ENCODE measurements around the gene NCBP2.

The NCBP2 gene

DNA sequence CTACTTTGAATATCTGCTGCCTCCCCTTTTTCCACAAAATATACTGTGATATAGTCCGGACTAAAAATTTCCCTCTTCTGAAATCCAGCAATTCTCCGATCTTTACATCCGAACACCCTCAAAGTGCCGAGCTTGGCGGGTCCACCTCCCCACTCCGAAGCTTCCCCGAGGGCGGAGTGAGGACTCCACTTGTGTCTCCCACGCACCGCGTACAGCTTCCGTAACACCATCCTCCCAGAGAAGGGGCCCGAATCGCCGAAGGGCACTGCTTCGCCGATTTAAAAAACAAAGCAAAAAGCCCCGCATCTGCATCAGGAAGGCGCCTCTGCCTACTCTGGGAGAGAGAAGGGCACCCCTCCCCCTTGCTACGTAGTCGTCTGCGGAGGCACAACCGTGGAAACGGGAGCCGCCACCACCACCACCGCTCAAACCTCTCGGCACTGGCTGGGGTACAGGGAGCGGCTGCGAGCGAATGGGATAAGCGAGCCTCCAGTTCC, 551 bp downstream of the NCBP2 start:
- DNase-seq (ENCODE audit: low spot score): no peak

DNA sequence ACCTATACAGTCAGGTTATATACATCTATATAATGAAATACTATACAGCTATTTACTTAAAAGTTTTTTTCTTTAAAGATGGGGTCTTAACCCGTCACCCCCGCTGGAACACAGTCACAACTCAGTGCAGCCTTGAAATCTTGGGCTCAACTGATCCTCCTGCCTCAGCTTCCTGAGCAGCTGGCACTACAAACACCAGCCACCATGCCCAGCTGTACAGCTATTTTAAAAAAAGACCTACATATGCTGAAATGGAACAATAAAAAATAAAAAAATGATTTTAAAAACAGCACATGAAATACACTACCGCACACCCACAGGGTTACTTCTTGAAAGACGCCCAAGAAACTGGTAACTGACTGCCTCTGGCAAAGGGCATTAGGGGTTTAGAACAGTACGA, 3.8 kb downstream of the NCBP2 start:
- no peak for DNase-seq (ENCODE audit: low spot score)

DNA sequence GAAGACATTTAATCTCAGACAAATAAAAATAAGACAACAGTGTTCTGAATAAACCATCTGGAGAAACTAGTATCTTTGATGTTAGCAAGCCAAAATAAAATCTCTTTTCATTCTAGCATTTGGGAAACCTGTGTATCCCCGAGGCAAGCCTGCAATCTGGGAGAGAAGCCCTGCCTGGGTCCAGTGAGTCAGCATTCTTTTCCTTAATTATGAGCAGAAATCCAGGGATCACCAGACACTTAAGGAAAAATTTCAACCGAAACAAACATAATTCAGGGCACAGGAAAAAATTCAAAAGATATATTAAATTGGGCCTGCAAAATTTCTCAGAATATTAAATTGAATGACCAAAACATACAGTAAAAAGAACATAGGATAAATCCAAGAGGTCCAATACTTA, 4.2 kb downstream of the NCBP2 start:
- DNase-seq (ENCODE audit: low spot score): no peak

DNA sequence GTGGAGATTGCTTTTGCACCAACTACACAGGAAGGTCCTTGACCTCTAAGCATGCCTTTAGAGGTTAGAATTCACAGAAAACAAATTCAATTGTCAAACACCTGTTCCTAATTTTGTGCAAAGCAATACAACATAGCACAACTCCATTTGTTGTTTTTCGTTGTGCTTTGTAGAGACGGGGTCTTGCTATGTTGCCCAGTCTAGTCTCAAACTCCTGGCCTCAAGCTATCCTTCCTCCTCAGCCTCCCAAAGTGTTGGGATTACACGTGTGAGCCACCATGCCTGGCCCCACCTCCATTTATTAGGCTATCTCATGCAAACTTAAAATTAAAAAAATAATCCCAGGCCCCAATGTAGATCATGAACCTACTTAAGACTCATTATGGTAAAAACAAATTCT, 6.0 kb downstream of the NCBP2 start:
- no peak for DNase-seq (ENCODE audit: low spot score)

DNA sequence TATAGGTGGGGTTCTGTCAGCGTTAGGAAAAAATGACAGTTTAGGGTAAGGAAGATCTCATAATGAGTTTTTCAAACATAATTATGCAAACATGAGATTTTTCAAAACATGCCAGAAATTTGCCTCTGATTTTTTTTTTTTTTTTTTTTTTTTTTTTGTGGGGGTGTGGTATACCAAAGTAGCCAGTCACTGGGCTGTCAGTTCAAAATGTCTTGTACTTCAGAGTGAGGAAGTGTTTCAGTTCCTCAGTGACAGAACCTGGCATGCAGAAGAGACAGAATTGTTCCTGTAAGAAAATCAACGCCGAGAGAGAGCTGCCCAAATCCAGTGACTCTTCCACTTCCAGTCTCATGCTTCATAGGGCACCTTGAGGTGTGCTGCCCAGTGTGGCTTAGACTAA, 9.7 kb downstream of the NCBP2 start:
- DNase-seq (ENCODE audit: low spot score): no peak

DNA sequence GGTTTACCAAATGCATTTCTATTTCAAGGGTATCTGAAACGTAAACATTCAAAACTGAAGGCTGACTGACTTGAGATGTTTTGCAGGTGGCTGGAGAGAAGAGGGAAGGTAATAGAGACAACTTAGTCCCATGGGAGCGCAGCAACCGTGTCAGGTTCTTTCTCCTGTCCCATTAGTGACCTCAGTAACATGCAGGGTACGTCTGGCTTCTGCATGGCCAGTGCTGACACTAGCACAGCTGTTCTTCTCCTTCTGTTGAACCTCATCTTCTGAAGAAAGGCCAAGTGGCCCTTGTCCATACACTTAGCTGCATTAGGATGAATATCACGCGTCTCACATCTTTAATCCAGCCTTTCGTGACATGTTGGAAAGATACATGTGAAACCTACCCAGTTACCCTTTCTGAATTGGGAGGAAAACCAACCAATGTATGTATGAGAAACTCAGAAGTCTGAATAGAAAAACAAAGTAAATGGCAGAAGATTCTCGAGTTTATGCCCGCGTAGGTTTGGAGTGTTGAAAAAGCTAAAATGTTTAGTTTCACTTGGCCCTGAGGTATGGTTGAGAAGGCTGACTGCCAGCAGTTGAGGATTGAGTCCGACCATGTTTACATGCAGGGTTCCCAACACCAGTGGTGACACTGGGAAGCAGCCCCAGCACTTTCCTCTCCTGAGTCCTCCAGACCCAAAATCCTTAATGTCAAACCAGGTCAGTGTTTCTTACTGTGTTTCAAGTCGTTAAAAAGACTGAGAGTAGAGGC, 10.3 kb downstream of the NCBP2 start:
- DNase-seq (ENCODE audit: low spot score): no peak

DNA sequence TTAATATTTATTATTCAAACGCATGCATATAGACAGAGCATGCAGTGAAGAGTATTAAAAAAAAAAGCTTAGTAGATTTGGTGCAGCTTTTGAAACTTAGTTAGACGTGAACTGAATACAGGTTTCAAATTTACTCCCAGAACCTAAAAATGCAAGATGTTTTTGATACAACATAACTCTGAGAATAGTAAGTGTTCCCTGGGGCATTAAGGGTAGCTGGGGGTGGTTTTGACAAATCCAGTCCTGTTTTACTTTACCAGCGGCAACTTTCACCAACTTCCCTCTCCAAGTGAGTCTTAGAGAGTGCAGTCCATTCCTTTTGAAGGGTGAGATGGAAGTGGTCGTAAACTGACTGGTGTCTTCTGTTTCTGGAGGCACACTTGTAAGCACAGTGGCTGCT, 11.2 kb downstream of the NCBP2 start:
- DNase-seq (ENCODE audit: low spot score): no peak

DNA sequence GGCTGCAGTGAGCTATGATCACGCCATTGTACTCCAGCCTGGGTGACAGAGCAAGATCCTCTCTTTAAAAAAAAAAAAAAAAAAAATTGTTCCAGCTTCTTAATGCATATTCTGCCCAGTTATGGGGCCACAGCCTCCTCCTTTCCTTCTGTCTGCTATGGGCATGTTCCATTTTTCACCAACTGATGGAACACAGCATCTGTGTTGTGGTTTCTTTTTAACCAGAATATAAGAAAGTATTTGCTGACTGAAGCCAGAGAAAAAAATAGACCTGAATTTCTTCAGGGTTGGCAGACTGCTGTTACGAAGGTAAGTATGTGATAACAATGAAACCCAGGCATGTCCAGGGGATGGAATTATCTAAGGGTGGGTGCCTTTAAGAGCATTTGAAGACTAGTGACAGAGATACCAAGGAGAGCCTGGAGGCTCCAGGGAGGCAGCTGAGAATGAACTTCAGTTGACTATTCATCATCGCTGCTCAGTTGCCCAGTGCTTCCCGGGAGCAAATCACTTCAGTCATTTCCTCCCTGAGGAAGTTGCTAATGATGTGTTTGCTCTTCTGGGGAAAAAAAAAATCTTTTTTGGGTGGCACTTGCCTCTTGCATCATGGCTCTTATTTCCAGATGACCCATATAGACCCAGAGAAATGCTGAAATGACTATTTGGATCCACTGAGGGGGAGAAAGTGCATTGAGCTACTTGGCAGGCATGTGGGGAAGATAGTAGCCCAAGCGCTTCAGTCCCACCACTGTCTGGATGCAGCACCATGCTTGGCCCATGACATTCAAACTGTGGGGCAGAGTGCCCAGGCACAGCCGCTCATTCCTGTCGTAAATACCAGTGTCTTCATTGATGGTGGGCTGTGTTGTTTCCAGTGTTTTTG, 14.5 kb downstream of the NCBP2 start:
- no peak for DNase-seq (ENCODE audit: low spot score)

DNA sequence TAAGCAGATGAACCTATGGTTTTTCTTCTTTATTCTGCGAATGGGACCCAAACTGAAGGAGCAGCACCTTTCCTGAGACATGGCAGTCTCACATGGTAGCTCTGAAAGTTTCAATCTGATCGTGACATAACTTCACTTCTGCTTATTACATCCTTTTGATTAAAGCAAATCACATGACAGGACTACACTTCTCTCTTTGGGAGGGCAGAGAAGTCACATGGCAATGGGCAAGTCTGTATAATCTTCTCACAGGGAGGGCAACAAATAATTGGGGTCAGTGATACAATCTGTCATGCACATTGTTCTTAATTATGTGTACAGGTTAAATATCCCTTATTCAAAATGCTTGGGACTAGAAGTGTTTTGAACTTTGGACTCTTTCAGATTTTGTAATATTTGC, 21.6 kb downstream of the NCBP2 start:
- no peak for DNase-seq (ENCODE audit: low spot score)

DNA sequence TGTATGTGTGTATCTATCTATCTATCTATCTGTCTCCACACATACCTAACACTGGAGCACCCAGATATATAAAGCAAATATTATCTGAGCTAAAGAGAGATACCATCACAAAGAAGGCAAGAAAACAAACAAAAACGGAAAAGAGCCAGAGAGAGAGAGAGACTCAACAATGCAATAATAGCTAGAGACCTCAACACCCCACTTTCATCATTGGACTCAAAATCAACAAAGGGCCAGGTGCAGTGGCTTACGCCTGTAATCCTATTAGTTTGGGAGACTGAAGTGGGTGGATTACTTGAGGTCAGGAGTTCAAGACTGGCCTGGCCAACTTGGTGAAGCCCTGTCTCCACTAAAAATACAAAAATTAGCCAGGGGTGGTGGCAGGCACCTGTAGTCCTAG, 23.4 kb downstream of the NCBP2 start:
- DNase-seq (ENCODE audit: low spot score): no peak

DNA sequence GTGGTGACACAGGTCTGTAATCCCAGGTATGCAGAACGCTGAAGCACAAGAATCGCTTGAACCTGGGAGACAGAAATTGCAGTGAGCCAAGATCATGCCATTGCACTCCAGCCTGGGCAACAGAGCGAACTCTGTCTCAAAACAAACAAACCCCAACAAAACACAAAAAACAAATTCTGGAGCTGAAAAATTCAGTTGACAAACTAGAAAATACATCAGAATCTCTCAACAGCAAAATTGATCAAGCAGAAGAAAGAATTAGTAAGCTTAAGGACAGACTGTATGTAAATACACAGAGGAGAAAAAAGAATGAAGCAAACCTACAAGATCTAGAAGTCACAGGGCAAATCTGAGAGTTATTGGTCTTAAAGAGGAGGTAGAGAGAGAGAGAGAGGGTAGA, 25.3 kb downstream of the NCBP2 start:
- DNase-seq (ENCODE audit: low spot score): no peak

DNA sequence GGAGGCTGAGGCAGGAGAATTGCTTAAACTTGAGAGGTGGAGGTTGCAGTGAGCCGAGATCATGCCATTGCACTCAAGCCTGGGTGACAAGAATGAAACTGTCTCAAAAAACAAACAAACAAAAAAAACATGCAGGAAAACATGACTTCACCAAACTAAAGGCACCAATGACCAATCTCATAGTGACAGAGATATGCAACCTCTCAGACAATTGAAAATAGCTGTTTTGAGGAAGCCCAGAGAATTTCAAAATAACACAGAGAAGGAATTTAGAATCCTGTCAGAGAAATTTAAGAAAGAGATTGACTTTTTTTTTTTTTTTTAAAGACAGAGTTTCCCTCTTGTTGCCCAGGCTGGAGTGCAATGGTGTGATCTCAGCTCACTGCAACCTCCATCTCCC, 26.1 kb downstream of the NCBP2 start:
- no peak for DNase-seq (ENCODE audit: low spot score)

DNA sequence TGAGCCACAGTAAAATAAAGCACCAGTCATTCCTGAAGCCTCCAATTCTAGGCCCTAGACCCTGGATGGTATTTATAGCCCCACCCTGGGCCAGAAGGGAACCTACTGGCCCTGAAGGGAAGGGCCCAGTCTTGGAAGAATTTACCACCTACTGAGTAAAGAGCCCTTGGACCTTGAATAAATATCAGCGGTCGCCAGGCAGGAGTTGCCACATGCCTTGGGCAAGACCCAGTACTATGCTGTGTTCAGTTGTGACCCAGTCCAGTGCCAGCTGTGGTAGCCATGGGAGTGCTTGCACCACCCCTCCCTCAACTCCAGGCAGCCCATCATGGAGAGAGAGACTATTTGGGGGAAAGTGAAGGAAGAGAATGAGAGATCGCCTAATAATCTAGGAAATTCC, 27.0 kb downstream of the NCBP2 start:
- no peak for DNase-seq (ENCODE audit: low spot score)

DNA sequence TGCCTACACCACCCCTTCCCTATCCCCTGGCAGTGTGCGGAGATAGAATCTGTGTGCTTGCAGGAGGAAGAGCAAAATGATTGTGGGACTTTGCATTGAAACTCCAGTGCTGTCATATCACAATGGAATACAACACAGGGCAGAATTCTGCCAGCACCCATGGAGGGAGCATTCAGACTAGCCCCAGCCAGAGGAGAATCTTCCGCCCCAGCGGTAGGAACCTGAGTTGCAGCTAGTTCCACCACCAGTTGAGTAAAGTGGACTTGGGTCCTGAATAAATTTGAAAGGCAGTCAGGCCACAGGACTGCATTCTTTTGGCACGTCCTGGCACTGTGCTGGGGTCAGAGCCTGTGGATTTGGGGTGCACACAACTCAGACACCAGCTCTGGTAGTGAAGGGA, 27.5 kb downstream of the NCBP2 start:
- DNase-seq (ENCODE audit: low spot score): no peak

DNA sequence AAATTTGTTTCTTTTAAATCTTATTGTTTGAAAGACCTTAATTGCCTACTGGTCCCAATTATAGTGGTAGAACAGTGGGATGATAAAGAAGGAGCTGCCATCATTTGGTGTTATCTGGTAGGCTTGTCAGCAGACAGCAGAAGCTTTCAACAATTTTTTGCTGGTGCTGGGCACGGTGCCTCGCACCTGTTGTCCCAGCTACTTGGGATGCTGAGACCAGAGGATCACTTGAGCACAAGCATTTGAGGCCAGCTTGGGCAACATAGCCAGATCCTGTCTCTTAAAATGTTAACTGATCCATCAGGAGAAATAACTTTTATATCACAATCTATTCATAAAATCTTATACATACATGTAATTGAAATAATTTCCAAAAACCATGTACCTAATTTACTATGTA, 38.6 kb downstream of the NCBP2 start:
- DNase-seq (ENCODE audit: low spot score): no peak

DNA sequence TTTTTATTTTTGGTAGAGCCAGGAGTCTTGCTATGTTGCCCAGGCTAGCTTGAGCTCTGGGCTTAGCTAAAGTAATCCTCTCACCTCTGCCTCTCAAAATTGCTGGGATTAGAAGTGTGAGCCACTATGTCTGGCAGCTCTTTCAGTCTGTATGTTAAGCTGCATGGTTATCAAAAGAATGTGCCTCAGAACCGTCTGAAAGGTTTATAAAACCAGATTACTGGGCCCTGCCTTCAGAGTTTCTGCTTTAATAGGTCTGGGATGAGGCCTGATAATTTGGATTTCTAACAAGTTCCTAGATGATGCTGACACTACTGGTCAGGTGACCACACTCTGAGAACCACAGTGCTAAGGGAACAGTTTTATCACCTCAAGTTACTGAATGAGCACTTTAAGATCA, 40.0 kb downstream of the NCBP2 start:
- no peak for DNase-seq (ENCODE audit: low spot score)

DNA sequence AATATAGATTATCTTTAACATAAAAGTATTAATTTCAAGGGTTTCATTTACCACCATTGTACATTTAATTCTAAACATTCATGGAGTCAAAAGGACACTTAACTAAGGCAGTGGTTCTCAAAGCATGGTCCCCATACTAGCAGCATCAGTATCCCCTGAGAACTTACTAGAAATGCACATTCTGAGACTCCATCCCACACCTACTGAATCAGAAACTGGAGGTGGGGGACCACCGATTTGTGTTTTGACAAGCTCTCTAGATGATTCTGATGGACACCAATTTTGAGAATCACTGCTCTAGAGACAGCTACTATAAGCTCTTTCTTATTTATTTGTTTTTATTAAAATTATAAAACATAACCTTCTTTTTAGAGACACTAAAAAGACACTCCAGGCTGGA, 40.6 kb downstream of the NCBP2 start:
- no peak for DNase-seq (ENCODE audit: low spot score)

DNA sequence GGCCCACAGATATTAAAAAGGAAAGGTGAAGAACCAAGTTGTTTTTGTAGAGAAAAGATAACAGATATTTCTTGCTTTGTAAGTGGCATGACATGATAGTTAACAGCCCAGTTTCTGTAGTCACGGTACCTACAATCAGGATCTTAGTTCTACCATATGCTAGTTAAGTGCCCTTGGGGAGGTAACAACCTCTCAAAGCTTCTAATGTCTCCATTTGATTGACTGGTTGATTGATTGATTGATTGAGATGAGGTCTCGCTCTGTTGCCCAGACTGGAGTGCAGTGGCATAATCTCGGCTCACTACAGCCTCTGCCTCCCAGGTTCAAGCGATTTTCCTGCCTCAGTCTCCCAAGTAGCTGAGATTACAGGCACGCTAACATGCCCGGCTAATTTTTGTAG, 46.1 kb downstream of the NCBP2 start:
- no peak for DNase-seq (ENCODE audit: low spot score)

DNA sequence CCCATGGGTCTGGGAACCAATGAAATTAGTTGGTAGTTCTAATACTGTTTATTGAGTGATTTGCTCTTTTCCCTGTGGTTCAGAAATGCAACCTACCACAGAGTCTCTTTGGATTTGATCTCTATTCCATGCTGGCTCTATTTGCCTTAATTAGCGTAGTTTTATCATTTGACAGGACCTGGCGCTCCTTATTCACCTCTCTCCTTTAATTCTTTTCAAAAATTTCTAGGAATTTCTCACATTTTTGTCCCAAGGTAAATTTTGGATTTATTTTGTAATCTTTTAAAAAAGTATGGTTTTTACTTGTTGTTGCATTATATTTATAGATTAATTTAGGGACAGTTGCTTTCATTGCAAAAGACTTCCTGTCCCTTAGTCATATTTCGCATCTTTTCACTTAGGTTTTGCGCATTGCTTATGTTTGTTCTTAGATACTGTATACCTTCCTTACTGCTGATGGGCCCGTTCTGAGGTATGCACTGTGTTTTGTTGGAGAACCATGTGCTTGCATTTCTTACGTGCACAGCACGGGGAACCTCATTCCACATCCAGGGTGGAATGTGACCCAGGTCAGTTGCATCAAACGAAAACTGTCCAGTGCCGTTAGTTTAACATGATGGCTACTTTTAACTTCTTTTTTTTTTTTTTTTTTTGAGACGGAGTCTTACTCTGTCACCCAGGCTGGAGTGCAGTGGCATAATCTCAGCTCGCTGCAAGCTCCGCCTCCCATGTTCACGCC, 47.6 kb downstream of the NCBP2 start:
- DNase-seq (ENCODE audit: low spot score): no peak

DNA sequence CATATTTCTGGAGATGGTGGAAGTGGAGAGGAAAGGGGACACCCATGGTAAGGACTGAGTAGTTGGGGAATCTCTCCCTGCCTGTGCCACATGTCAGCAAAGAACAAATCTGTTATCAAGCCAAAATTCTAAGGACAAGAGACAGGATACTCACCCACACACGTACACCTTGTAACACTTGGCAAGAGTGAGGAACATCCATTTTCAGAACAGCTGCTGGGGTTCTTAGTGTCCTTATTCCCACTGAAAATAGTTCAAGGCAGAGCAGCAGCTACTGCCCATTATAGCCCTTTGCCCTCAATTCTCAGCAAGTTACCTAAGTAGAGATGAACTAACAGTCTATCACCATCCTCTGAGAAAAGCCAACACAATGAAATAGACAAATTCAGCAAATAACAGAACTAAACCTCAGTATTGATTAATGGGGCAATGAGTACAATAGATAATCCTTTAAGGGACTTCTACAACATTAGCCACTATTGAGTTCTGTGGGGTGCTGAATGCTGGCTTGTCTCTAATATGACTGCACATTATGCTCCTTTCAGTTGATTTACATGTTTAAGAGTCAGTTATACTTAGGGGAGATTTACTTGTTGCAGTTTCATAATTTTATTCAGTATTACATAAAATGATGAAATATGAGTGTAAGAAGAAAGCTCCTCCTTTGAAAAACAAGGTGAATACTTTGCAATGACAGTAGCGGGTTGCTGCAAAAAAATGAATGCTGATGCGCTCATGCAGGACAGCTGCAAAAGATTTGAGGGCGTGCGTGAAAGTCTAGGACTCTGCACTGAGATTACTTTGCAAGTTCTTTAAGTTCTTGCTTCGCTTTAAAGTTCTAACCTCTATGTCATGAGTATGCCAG, 52.3 kb downstream of the NCBP2 start:
- no peak for DNase-seq (ENCODE audit: low spot score)

DNA sequence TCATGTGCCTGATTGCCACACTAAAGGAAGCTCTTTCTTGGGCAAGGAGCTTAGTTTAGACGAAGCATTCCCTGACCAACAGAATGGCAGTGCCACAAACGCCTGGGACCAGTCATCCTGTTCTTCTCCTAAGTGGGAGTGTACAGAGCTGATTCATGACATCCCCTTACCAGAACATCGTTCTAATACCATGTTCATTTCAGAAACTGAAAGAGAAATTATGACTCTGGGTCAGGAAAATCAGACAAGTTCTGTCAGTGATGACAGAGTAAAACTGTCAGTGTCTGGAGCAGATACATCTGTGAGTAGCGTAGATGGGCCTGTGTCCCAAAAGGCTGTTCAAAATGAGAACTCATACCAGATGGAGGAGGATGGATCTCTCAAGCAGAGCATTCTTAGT, 56.2 kb downstream of the NCBP2 start:
- no peak for DNase-seq (ENCODE audit: low spot score)
